H1 (cell line): ENCODE data around the gene CD48. TPM values are rescaled to one million over a fixed set of nuclear protein-coding genes. Genes with fewer than 3 reads are reported as not detected.

Experiments
- BCL11A ChIP-seq, 2 experiments: IDR thresholded peaks; one replicate each; pipeline ENCODE4 v1.6.1; 2011; ENCODE audit warnings: low read depth in 2 of 2, low read length in 2 of 2, mild to moderate bottlenecking in 2 of 2
- CEBPB ChIP-seq: IDR thresholded peaks from 2 replicates; pipeline ENCODE4 v1.6.1; 2012; ENCODE audit warnings: low read depth, low read length
- CTCF ChIP-seq, 3 experiments: IDR thresholded peaks; 1 replicate in 2 of 3; 2 replicates in 1 of 3; pipeline versions ENCODE4 v1.5.1 to v1.6.1; 2011; ENCODE audit warnings: low read length in 3 of 3, mild to moderate bottlenecking in 3 of 3, inconsistent platforms in 2 of 3, low read depth in 1 of 3, moderate library complexity in 1 of 3; ENCODE audit not compliant: insufficient read depth in 1 of 3; ENCODE audit errors: control extremely low read depth in 1 of 3
- E2F6 ChIP-seq: IDR thresholded peaks from 2 replicates; pipeline ENCODE4 v1.6.1; 2012; ENCODE audit warnings: inconsistent platforms
- EZH2 ChIP-seq: fragments of 200-600 bp; sonication (generic); IDR thresholded peaks from 2 replicates; pipeline ENCODE4 v1.7.1; 2012; ENCODE audit warnings: low read depth, mild to moderate bottlenecking, moderate library complexity, low read length, inconsistent platforms; ENCODE audit not compliant: severe bottlenecking
- RBBP5 ChIP-seq: IDR thresholded peaks from 2 replicates; pipeline ENCODE4 v1.7.1; 2012; ENCODE audit warnings: low read depth, mild to moderate bottlenecking, inconsistent platforms, low read length, moderate library complexity, borderline replicate concordance
- RFX5 ChIP-seq: IDR thresholded peaks from 2 replicates; pipeline ENCODE4 v1.6.1; 2011; ENCODE audit warnings: low read depth, low read length, improper control_type of control experiment, borderline replicate concordance
- SAP30 ChIP-seq: fragments of 300-600 bp; sonication (generic); IDR thresholded peaks from 2 replicates; pipeline ENCODE4 v1.7.1; 2012; ENCODE audit warnings: low read length, moderate library complexity, mild to moderate bottlenecking, inconsistent platforms; ENCODE audit not compliant: insufficient read depth, insufficient replicate concordance
- TAF7 ChIP-seq: optimal IDR thresholded peaks from 2 replicates; pipeline ENCODE3; 2011; ENCODE audit warnings: low read depth, mild to moderate bottlenecking, inconsistent platforms, low read length, moderate library complexity, borderline replicate concordance
- TCF12 ChIP-seq: IDR thresholded peaks from 2 replicates; pipeline ENCODE4 v1.6.1; 2011; ENCODE audit warnings: low read depth, mild to moderate bottlenecking, low read length
- polyA plus RNA-seq, 7 experiments: library from polyadenylated mRNA; depleted of rRNA in 3 of 7; stranded (reverse) in 5 of 7; unstranded in 2 of 7; fragments of >200 nt in 5 of 7; fragments of 200-250 nt in 2 of 7; gene quantifications; 1 replicate in 5 of 7; 2 replicates in 1 of 7; 4 replicates in 1 of 7; pipeline versions ENCODE4 v1.2.1 to v1.2.3, GENCODE V29; 2011 to 2013; ENCODE audit warnings: missing spikeins in 2 of 7, mixed read lengths in 2 of 7
- total RNA-seq: library from RNA; stranded (reverse); fragmentation: NEBNext Ultra II Directional; extraction: Animal tissue kit (Norgen Biotek cat#: 25700); gene quantifications from 2 replicates; pipeline ENCODE4 v1.2.1, GENCODE V29; 2021
- TF ChIP-seq, protein P1 (sequence below): IDR thresholded peaks from 2 replicates; pipeline ENCODE4 v1.6.1; 2012; ENCODE audit warnings: inconsistent platforms

Gene CD48
- total and polyA plus RNA-seq, 2 of the 8 experiments (the other 6 are each of a cell fraction or from before 2014, with no cell fraction given) = 0.08 TPM; not detected in 1

DNA sequence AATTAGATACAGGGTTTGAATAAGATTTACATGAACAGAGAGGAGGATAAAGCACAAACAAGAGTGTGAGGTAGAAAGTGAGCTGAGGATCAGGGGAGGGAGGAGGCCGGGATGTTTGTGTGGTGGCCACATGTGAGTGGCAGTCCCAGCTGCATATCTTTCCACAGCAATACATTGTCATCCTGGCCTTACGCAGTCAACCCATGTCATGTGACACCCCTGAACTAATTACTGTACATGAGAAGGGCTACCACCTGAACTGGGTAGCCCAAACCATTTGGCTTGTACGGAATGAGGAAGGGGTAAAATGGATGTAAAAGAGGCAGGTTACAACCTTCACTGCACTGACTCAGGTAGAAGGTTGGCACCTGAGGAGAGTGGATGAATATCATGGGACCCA is 31.6 kb upstream of the CD48 start (continued):
- TF ChIP-seq CTCF (IDR thresholded peaks at IDR 0.05; ENCODE audit: control extremely low read depth in 1 of 3, insufficient read depth in 1 of 3, low read depth in 1 of 3, low read length in 3 of 3) (no peak), E2F6 (no peak), TCF12 (no peak), EZH2 (no peak), CEBPB (no peak), BCL11A (IDR thresholded peaks at IDR 0.05; ENCODE audit: low read depth in 2 of 2, low read length in 2 of 2) (no peak), TAF7 (no peak), RFX5 (no peak), RBBP5 (no peak), SAP30 (no peak)
- TF ChIP-seq, protein P1, sequence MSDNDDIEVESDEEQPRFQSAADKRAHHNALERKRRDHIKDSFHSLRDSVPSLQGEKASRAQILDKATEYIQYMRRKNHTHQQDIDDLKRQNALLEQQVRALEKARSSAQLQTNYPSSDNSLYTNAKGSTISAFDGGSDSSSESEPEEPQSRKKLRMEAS = no peak
